Measurements from ENCODE around the gene RTP5.

DNA sequence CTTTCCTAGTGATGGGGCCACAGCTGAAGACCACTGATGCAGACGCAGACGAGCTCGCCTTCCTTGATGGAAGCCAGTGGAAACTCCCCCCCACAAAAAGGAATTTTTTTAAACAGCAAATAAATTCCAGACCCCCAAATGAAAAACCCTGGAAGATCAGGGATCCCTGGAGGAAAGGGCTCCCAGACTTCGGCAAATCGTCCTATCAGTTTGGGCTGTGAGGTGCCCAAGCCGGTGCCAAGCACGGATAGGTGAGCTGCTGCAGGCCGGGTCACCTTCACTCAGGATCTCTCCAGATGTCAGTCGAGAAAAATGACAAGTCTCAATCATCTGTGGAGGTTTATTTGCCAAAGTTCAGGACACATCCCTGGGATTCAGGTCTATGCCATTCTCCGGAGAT lies 42.0 kb downstream of the RTP5 start:
- TF ChIP-seq, protein P1, sequence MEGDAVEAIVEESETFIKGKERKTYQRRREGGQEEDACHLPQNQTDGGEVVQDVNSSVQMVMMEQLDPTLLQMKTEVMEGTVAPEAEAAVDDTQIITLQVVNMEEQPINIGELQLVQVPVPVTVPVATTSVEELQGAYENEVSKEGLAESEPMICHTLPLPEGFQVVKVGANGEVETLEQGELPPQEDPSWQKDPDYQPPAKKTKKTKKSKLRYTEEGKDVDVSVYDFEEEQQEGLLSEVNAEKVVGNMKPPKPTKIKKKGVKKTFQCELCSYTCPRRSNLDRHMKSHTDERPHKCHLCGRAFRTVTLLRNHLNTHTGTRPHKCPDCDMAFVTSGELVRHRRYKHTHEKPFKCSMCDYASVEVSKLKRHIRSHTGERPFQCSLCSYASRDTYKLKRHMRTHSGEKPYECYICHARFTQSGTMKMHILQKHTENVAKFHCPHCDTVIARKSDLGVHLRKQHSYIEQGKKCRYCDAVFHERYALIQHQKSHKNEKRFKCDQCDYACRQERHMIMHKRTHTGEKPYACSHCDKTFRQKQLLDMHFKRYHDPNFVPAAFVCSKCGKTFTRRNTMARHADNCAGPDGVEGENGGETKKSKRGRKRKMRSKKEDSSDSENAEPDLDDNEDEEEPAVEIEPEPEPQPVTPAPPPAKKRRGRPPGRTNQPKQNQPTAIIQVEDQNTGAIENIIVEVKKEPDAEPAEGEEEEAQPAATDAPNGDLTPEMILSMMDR (IDR thresholded peaks at IDR 0.05), result no peak
- no peak for TF ChIP-seq POLR2A (IDR thresholded peaks at IDR 0.05)
